ENCODE measurements around the gene IL3.

Gene IL3

GRCh38 chr5:132059696-132060500 is 557 bp upstream of the IL3 start:
- no peak for TF ChIP-seq ZC3H10 (CRISPR knock-in tag; IDR thresholded peaks at IDR 0.05)
- TF ChIP-seq TOX (CRISPR knock-in tag; IDR thresholded peaks at IDR 0.05; ENCODE audit: borderline replicate concordance): no peak
- TF ChIP-seq POU6F1 (CRISPR knock-in tag; IDR thresholded peaks at IDR 0.05; ENCODE audit: borderline replicate concordance, low read depth): no peak
- no peak for TF ChIP-seq OSR1 (CRISPR knock-in tag; IDR thresholded peaks at IDR 0.05)
- no peak for TF ChIP-seq ARNTL (CRISPR knock-in tag; IDR thresholded peaks at IDR 0.05; ENCODE audit: borderline replicate concordance, low read depth)
- TF ChIP-seq ZFP3 (CRISPR knock-in tag; IDR thresholded peaks at IDR 0.05): no peak
- no peak for TF ChIP-seq ZNF70 (CRISPR knock-in tag; IDR thresholded peaks at IDR 0.05)
- no peak for TF ChIP-seq BACH2 (CRISPR knock-in tag; IDR thresholded peaks at IDR 0.05; ENCODE audit: borderline replicate concordance)
- no peak for TF ChIP-seq ESRRG (CRISPR knock-in tag; IDR thresholded peaks at IDR 0.05)
- no peak for ATAC-seq

GRCh38 chr5:132063090-132063911 is 2.8 kb downstream of the IL3 start:
- no peak for TF ChIP-seq CSRNP3 (CRISPR knock-in tag; IDR thresholded peaks at IDR 0.05)
- TF ChIP-seq TCF4 (CRISPR knock-in tag; IDR thresholded peaks at IDR 0.05; ENCODE audit: borderline replicate concordance): no peak
- TF ChIP-seq ZC3H10 (CRISPR knock-in tag; IDR thresholded peaks at IDR 0.05): no peak
- no peak for TF ChIP-seq OSR1 (CRISPR knock-in tag; IDR thresholded peaks at IDR 0.05)
- no peak for TF ChIP-seq TSHZ2 (CRISPR knock-in tag; IDR thresholded peaks at IDR 0.05)
- TF ChIP-seq TOX (CRISPR knock-in tag; IDR thresholded peaks at IDR 0.05; ENCODE audit: borderline replicate concordance): no peak
- TF ChIP-seq PATZ1 (CRISPR knock-in tag; IDR thresholded peaks at IDR 0.05; ENCODE audit: borderline replicate concordance): no peak
- no peak for TF ChIP-seq BACH2 (CRISPR knock-in tag; IDR thresholded peaks at IDR 0.05; ENCODE audit: borderline replicate concordance)
- no peak for TF ChIP-seq POU6F1 (CRISPR knock-in tag; IDR thresholded peaks at IDR 0.05; ENCODE audit: borderline replicate concordance, low read depth)
- TF ChIP-seq GLIS3 (CRISPR knock-in tag; IDR thresholded peaks at IDR 0.05): no peak
- TF ChIP-seq SNAI2 (CRISPR knock-in tag; IDR thresholded peaks at IDR 0.05): no peak
- no peak for TF ChIP-seq CREB5 (CRISPR knock-in tag; IDR thresholded peaks at IDR 0.05; ENCODE audit: low read depth)
- TF ChIP-seq RARB (CRISPR knock-in tag; IDR thresholded peaks at IDR 0.05): no peak
- no peak for TF ChIP-seq ZNF70 (CRISPR knock-in tag; IDR thresholded peaks at IDR 0.05)
- TF ChIP-seq ESRRG (CRISPR knock-in tag; IDR thresholded peaks at IDR 0.05): no peak
- TF ChIP-seq ZNF565 (CRISPR knock-in tag; conservative IDR thresholded peaks at IDR 0.05; ENCODE audit: low read depth): no peak
- TF ChIP-seq PPARA (CRISPR knock-in tag; IDR thresholded peaks at IDR 0.05; ENCODE audit: borderline replicate concordance): no peak
- TF ChIP-seq ZFP3 (CRISPR knock-in tag; IDR thresholded peaks at IDR 0.05): no peak
- TF ChIP-seq CSDC2 (CRISPR knock-in tag; IDR thresholded peaks at IDR 0.05): no peak
- TF ChIP-seq ZFP30 (CRISPR knock-in tag; IDR thresholded peaks at IDR 0.05): no peak
- peak; percentile 67 for ATAC-seq
